ENCODE measurements around the gene CD83.

Gene CD83

DNA sequence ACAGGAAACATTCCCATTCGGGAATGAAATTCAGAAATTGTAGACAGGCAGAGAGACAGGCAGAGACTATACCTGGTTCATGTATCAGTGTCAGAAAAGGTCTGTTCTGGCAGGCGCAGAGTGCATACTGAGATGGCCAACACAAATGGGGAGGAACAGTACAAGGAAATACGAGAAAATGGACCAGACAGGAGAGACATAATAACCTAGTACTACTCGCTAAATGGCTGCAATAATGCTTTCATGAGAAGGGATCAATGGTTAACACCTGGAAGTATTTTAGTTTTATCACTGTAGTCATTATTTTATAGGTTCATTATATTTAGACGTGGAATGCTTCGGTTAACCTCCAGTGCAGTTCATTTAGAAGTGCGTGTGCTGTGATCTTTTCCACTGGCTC is 58.9 kb downstream of the CD83 start:
- TF ChIP-seq CTCF (conservative IDR thresholded peaks at IDR 0.05; ENCODE audit: low read length): no peak
- DNase-seq (ENCODE audit: low read depth): no peak

DNA sequence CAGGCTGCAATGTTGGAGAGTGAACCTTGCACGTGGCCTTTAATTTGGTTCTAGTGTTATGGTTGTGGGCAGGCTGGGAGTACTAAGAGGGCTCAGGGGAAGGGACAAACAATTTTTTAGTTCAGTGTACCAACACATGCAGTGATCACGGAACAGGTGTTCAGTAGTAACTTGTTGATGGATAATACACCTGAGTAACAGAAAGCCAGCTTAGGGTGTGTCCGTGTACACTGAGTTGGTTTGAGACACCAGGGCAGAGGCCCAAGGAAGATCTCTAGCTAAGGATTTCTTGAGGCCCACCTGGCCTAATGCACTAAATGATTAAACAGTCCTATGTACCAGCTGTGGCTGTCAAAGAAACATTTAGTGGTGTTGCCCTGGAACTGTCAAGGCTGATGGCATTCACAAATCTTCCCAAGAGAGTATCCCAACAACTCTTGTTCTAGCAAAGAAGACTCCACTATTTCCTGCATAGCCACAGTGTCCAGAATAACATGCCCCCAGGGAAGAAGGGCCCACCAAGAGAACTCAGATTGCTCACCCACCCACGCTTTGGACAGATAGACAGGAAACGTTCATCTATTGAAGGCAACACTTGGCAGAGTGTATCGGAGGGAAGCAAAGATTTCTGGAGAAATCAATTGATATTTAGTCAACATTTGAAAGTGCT is 60.0 kb downstream of the CD83 start:
- no peak overlapping the region for H3K4me3 ChIP-seq (ENCODE audit: low read length)
- no peak for DNase-seq (ENCODE audit: low read depth)
- no peak for TF ChIP-seq CTCF (conservative IDR thresholded peaks at IDR 0.05; ENCODE audit: low read length)

More for the DNA sequence above, 58.9 kb downstream of the CD83 start:
- no peak overlapping the region for H3K4me3 ChIP-seq (ENCODE audit: low read length)

- no peak overlapping the region for H3K4me3 ChIP-seq (ENCODE audit: low read length)
- peak; percentile 38 for DNase-seq (ENCODE audit: low read depth)
- no peak for TF ChIP-seq CTCF (conservative IDR thresholded peaks at IDR 0.05; ENCODE audit: low read length)
Measured at GRCh38 chr6:14178083-14178445, 60.5 kb downstream of the CD83 start.

DNA sequence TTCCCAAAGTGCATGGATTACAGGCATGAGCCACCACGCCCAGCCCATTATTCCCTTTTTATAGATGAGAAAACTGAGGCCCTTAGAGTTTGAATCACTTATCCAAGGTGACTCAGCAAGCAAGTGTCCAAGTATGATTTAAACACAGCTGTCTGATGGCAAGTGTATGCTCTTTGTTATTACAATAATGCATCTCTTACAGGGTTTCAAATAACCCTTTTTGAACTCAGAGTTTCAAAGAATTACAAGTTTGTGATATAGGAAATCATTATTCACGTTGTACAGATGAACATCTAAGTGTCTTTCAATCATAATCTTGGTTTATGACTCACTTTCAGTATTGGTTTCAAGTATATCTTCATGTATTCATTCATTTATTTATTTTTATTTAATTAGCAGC is 63.0 kb downstream of the CD83 start:
- no peak for DNase-seq (ENCODE audit: low read depth)
- no peak for TF ChIP-seq CTCF (conservative IDR thresholded peaks at IDR 0.05; ENCODE audit: low read length)
- no peak overlapping the region for H3K4me3 ChIP-seq (ENCODE audit: low read length)

- DNase-seq (ENCODE audit: low read depth): no peak
- no peak for TF ChIP-seq CTCF (conservative IDR thresholded peaks at IDR 0.05; ENCODE audit: low read length)
- no peak overlapping the region for H3K4me3 ChIP-seq (ENCODE audit: low read length)
Measured at GRCh38 chr6:14182916-14183315, 65.3 kb downstream of the CD83 start.
